ENCODE data around the gene OR8I2. TPM values are rescaled to one million over a fixed set of nuclear protein-coding genes. Genes with fewer than 3 reads are reported as not detected.
"Not testable (repeated sequence)": the region's sequence is repeated elsewhere in the genome, so short reads cannot be mapped to it uniquely, and the experiment has no call there.

OR8I2 gene
- not detected for total RNA-seq
- long read RNA-seq: 0 reads

GRCh38 chr11:56093008-56093407, at the start of gene OR8I2:
TSS of gene OR8I2 (plus strand) at chr11:56093308. CDS start at chr11:56093308, 0 bp downstream.
- DNase-seq (no peak), ATAC-seq (ENCODE audit: poor library complexity) (no peak)
- intact Hi-C loops (cut with DNase I): no loop called here

GRCh38 chr11:56045538-56045937, 47.6 kb upstream of the OR8I2 start:
- DNase-seq: no peak
- intact Hi-C loops (cut with DNase I): no loop called here
- ATAC-seq (ENCODE audit: poor library complexity): no peak

GRCh38 chr11:56048480-56048879, 44.6 kb upstream of the OR8I2 start:
- intact Hi-C loops (cut with DNase I): no loop called here
- DNase-seq (no peak), ATAC-seq (ENCODE audit: poor library complexity) (no peak)

- intact Hi-C loops (cut with DNase I): no loop called here
- no peak for ATAC-seq (ENCODE audit: poor library complexity)
- DNase-seq: no peak
These were observed 43.6 kb upstream of the OR8I2 start for GRCh38 chr11:56049487-56049886.

- ATAC-seq (ENCODE audit: poor library complexity); DNase-seq; intact Hi-C loops (cut with DNase I): not testable (repeated sequence)
These were observed 36.7 kb upstream of the OR8I2 start for GRCh38 chr11:56056366-56056765.

- intact Hi-C loops (cut with DNase I); DNase-seq; ATAC-seq (ENCODE audit: poor library complexity): not testable (repeated sequence)
These were observed 35.4 kb upstream of the OR8I2 start for GRCh38 chr11:56057661-56058237.

- DNase-seq; ATAC-seq (ENCODE audit: poor library complexity); intact Hi-C loops (cut with DNase I): not testable (repeated sequence)
These were observed 34.8 kb upstream of the OR8I2 start for GRCh38 chr11:56058260-56058780.

- ATAC-seq (ENCODE audit: poor library complexity) (no peak), DNase-seq (no peak)
- intact Hi-C loops (cut with DNase I): no loop called here
These were observed 26.1 kb upstream of the OR8I2 start for GRCh38 chr11:56066980-56067379.

- DNase-seq (no peak), ATAC-seq (ENCODE audit: poor library complexity) (no peak)
- intact Hi-C loops (cut with DNase I): no loop called here
These were observed 3.4 kb upstream of the OR8I2 start for GRCh38 chr11:56089697-56090096.

GRCh38 chr11:56103210-56103737, 10.2 kb downstream of the OR8I2 start, which contains the start of gene OR8H2:
TSS of gene OR8H2 (plus strand) at chr11:56103687. CDS start at chr11:56105043, 1,356 bp downstream.
- DNase-seq (no peak), ATAC-seq (ENCODE audit: poor library complexity) (no peak)
- intact Hi-C loops (cut with DNase I): no loop called here

- intact Hi-C loops (cut with DNase I): no loop called here
- DNase-seq (no peak), ATAC-seq (ENCODE audit: poor library complexity) (no peak)
These were observed 29.0 kb downstream of the OR8I2 start, which contains the start of gene OR8H3 for GRCh38 chr11:56122073-56122472. TSS of gene OR8H3 (plus strand) at chr11:56122373. CDS start at chr11:56122373, 0 bp downstream.

- DNase-seq (no peak), ATAC-seq (ENCODE audit: poor library complexity) (no peak)
- intact Hi-C loops (cut with DNase I): no loop called here
These were observed 47.1 kb downstream of the OR8I2 start, which contains the start of gene OR8J3 for GRCh38 chr11:56140151-56140661. TSS of gene OR8J3 (minus strand) at chr11:56140201. CDS start at chr11:56137718, 2,483 bp downstream.

GRCh38 chr11:56143681-56144080, 50.6 kb downstream of the OR8I2 start:
- ATAC-seq (ENCODE audit: poor library complexity); DNase-seq; intact Hi-C loops (cut with DNase I): not testable (repeated sequence)

Other genes with a start within 250 kb of the OR8I2 start
- not detected for gene TRIM51, start 210.0 kb upstream of the OR8I2 start, total RNA-seq
- not detected for gene OR5W2, start 178.7 kb upstream of the OR8I2 start, total RNA-seq
- gene OR5I1, start 156.9 kb upstream of the OR8I2 start, total RNA-seq: not detected
- gene OR10AG1, start 123.4 kb upstream of the OR8I2 start, total RNA-seq: not detected
- not detected for gene OR5F1, start 98.7 kb upstream of the OR8I2 start, total RNA-seq
- gene OR5AS1, start 65.7 kb upstream of the OR8I2 start, total RNA-seq: not detected
- not detected for gene OR8H2, start 10.4 kb downstream of the OR8I2 start, total RNA-seq
- not detected for gene OR8H3, start 29.1 kb downstream of the OR8I2 start, total RNA-seq
- gene OR8J3, start 46.9 kb downstream of the OR8I2 start, total RNA-seq: not detected
- gene OR8K5, start 67.0 kb downstream of the OR8I2 start, total RNA-seq: not detected
- not detected for gene OR5J2, start 83.3 kb downstream of the OR8I2 start, total RNA-seq
- gene OR5T2, start 140.9 kb downstream of the OR8I2 start, total RNA-seq: not detected
- gene OR5T3, start 158.9 kb downstream of the OR8I2 start, total RNA-seq: not detected
- not detected for gene OR5T1, start 180.8 kb downstream of the OR8I2 start, total RNA-seq
- gene OR8H1, start 198.9 kb downstream of the OR8I2 start, total RNA-seq: not detected
- gene OR8K3, start 221.8 kb downstream of the OR8I2 start, total RNA-seq: not detected

Data from Right ventricle myocardium superior (tissue), 1 donor.